AG09309 (cell line): ENCODE data around the gene STRBP.

ENCODE experiments used
- DNase-seq: peaks from one replicate; pipeline ENCODE4 v3.0.0-alpha.2; 2010; ENCODE audit warnings: low read depth
- H3K4me3 ChIP-seq: 2 replicates; pipeline ENCODE4 v1.5.1; 2011; ENCODE audit warnings: mild to moderate bottlenecking, low read depth, low read length, moderate library complexity; ENCODE audit not compliant: control insufficient read depth
- CTCF ChIP-seq: IDR thresholded peaks from 2 replicates; pipeline ENCODE4 v1.5.1; 2011; ENCODE audit warnings: mild to moderate bottlenecking, low read depth, low read length, inconsistent platforms; ENCODE audit not compliant: insufficient read depth, control insufficient read depth; ENCODE audit errors: missing control alignments

Gene STRBP

GRCh38 chr9:123072407-123072995, 195.9 kb downstream of the STRBP start:
- no peak overlapping the region for H3K4me3 ChIP-seq
- no peak for DNase-seq
- TF ChIP-seq CTCF, result no peak
